Lung microvascular endothelial cell (primary cell): ENCODE data around the gene DNAJB6. TPM values are rescaled to one million over a fixed set of nuclear protein-coding genes. Genes with fewer than 3 reads are reported as not detected.
A peak's percentile ranks its signal among the peaks of the same experiment; 100 is the strongest.

Experiments used
- DNase-seq, 2 donors: peaks; one replicate each; pipeline versions ENCODE4 v3.0.0 to v3.0.0-alpha.2; 2010; ENCODE audit warnings: low read depth in 2 of 2
- total RNA-seq: library from RNA; depleted of rRNA; stranded (reverse); fragments of >200 nt; gene quantifications from 2 replicates; pipeline ENCODE4 v1.2.1, GENCODE V29; 2014

The DNAJB6 gene
- 87.4 and 100 TPM in 2 replicates for total RNA-seq

GRCh38 chr7:157336383-157337315 is at the start of gene DNAJB6:
DNAJB6 (plus strand) TSS chr7:157337004; CDS start chr7:157358573, 21,569 bp downstream.
- DNase-seq, result peak; percentile 96

GRCh38 chr7:157291404-157292080 is 45.3 kb upstream of the DNAJB6 start:
- no peak for DNase-seq

DNA sequence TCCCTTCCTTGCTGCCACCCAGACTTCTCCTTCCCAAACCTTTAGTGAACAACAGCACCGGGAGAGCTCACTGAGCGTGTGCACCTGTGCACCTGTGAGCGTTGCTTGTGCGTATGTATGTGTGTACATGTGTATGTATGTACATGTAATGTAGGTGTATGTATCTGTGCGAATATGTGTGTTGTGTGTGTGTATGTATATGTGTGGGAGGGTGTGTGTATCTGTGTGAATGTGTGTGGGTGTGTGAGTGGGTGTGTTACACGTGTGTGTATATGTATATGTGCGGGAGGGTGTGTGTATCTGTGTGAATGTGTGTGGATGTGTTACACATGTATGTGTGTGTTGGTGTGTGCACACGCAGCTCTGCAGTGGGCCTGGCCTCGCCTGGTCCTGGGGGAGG is 44.5 kb upstream of the DNAJB6 start:
- no peak for DNase-seq

DNA sequence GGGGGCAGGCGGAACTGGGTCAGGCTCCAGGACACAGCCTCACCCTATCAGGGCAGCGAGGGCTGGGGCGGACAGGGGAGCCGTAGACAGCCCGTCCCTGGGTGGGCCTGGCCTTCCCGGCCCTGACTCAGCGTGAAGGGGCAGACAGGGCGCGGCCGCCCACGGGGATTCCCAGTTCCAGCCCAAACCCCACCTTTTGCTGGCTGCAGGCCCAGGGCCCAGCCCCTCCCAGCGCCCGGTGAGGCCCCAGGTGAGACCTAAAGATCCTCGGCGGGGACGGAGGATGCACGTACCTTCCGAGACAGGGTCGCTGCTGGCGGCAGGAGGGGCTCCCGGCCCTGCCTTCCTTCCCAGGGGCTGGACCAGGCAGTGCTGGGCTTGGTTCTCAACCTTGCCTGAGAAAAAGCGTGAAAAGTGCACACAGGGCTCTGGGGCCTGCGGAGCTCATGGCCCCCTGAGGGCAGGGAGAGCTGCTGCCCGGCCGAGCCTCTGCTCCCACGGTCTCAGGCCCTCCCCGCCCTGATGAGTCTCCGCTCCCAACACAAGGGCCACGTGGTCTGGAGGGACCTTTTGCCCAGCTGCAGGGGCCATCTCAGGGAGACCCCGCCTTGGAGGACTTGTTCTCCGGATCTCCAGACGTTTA is 43.9 kb upstream of the DNAJB6 start:
- DNase-seq, result no peak

DNA sequence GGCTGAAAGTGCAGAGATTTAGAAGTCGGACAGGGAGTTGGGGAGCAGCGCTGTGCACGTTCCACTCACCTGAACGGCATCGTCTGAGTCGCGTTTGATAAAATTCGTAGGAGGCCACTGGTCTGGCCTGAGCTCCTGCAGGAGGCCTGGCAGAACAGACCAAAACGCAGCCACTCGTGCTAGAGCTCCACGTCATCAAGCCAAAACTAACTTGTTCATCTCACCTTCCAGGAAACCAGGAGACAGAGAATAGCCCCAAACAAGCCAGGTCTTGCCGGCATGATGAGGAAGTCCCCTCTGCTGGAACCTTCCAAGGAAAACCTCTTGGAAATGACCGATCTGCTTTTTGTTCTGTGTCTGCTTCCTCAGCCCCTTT is 43.4 kb upstream of the DNAJB6 start:
- DNase-seq, result no peak

- no peak for DNase-seq
These were observed 42.0 kb upstream of the DNAJB6 start for GRCh38 chr7:157294773-157295172.

- DNase-seq, result no peak
These were observed 41.5 kb upstream of the DNAJB6 start for GRCh38 chr7:157295338-157295737.

DNA sequence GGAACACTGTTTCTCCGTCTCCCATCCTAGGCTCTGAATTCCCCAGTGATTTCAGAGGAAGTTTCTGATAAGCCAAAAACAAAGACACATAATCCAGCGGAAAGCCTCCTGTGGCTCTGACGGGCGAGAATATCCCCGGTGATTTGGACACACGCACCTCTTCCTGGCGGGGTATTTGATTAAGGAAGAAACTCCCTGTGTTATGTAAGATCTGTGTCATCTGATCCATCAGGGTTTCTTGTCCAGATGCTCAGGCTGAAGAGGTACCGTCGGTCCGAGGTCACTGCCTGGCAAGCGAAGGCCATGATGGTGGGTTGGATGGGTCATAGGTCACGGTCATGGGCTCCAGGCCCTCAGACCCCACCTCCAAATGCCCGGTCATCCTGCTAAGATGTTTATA is 39.6 kb upstream of the DNAJB6 start:
- no peak for DNase-seq

DNA sequence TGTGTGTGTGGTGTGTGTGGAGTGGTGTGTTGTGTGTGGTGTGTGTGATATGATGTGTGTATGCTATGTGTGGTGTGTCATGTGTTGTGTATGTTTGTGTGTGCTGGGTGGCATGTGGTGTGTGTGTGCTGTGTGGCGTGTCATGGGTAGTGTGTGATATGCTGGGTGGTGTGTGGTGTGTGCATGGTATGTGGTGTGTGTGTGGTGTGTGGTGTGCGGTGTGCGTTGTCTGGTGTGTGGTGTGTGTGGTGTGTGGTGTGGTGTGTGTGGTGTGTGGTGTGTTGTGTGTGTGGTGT is 37.5 kb upstream of the DNAJB6 start:
- no peak for DNase-seq

GRCh38 chr7:157299613-157300368 is 37.0 kb upstream of the DNAJB6 start:
- DNase-seq, result no peak

DNA sequence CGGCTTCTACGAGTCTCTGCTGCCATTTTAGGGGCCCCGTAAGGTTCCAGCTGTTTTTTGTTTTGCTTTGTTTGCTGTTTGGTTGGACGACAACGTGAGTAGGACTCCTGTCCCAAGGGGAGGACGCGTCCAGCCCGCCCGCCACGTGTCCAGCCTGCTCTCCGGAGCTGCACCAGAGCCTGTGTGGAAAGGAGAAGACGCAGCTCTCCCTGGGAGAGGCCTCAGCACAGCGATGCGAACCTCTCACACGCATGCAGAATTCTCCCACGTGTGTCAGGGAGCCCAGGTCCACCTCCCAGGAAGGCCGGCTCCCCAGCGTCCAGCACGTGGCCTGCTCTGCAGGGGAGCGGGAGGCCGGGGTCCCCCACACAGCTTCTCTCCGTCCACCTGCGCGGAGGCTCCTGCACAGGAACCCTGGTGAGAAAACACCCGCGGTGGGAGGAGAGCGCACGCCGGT is 36.4 kb upstream of the DNAJB6 start:
- DNase-seq, result no peak

- DNase-seq, result no peak
These were observed 35.1 kb upstream of the DNAJB6 start for GRCh38 chr7:157301610-157302120.

GRCh38 chr7:157306846-157307838 is 29.7 kb upstream of the DNAJB6 start:
- DNase-seq, result no peak

- peak; percentile 75 to 88 for DNase-seq
These were observed 26.7 kb upstream of the DNAJB6 start for GRCh38 chr7:157309988-157310668.

DNA sequence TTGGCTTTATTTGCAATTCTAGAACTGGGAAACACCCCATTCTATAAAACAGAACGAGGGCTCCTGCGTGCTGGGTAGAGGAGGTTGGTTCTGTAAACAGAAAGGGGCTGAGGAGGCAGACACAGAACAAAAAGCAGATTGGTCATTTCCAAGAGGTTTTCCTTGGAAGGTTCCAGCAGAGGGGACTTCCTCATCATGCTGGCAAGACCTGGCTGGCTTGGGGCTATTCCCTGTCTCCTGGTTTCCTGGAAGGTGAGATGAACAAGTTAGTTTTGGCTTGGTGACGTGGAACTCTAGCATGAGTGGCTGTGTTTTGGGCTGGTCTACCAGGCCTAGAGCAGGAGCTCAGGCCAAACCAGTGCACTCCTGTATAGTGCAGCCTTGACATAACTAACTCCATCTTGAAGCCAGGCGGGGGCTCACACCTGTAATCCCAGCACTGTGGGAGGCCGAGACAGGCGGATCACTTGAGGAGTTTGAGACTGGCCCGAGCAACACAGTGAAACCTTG is 26.1 kb upstream of the DNAJB6 start:
- DNase-seq, result peak; percentile 16 to 35

DNA sequence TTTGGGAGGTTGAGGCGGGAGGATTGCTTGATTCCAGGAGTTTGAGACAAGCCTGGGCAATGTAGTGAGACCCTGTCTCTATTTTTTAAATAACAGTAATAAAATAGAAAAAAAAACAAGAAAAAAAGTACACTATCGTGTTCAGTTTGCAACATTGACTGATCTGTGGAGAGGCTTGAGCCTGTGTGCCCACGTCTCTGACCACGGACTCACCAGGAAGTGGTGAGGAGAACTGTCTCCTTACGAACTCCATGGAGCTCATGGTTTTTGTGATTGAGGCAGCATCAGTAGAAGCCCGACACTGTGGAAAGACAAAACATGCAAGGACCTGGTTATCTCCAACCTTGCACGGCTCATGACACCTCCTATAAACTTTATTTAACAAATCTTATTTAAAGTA is 23.9 kb upstream of the DNAJB6 start:
- DNase-seq, result no peak

DNA sequence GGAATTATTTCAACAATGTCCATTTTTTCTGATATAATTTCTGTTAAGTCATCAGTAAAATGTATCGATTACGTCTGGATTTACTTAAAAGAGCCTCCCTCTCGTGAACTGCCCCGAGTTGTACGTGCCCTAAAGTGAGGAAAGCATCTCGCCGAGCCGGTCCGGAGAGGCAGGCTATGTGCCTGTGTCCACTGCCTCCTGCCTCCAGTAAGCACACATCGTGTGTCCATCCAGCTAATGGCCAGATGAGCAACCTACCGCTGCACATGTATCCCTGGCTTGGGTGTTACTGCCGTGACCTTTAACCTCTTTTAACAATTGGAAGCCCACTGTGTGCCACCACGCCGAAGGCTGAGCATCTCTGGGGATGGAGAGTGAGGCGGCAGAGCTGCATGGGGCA is 23.2 kb upstream of the DNAJB6 start:
- no peak for DNase-seq

DNA sequence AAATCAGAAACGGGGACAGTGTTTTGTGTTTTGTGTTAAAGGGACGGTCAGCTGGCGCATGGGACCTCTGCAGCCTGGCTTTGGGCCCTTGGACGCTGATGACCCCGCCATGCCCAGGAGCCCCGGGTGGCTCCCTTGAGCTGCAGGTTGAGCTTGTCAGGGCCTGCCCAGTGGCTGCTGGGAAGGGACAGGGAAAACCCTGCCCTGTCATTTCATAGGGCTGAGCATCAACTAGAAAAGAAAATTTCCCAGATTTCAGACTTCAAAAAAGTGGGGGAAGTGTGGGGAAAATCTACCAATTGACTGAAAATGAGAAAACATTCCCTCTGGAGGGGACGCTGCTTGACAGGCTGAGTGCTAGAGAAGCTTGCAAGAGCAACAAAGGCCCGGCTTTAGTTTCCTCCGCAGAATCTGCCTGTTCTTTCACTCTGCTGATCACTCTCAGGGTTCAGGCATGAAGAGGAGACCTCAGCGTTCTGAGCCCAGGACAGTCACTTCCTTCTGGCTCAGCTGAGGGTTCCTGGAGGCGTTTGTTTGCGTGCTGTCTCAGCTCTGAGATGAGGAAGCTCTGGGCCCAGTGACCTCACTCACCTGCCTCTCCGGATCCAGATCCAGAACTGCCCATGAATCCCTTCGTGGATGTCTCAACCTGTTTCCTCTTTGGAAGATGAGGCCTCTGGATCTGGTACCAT is 18.6 kb upstream of the DNAJB6 start:
- peak in 1 of 2 donors; percentile 79 for DNase-seq

DNA sequence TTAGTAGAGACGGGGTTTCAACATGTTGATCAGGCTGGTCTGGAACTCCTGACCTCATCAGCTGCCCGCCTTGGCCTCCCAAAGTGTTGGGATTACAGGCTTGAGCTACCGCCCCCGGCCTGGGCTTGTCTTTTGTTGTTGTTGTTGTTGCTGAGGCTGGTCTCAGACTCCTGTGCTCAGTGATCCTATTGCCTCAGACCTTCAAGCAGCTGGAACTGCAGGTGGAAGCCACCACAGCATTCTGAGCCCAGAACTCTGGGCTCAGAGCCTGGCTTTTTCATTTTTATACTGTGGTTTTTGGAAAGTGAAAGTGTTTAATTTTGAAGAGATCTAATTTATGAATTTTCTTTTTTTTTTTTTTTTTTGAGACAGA is 16.2 kb upstream of the DNAJB6 start:
- no peak for DNase-seq
